Hematopoietic multipotent progenitor cell treated with erythropoietin and hydrocortisone succinate and interleukin-3 and kit ligand, for 6 days (in vitro differentiated cells): ENCODE data around the gene HSPB3.
"Not testable (repeated sequence)": the region's sequence is repeated elsewhere in the genome, so short reads cannot be mapped to it uniquely, and the experiment has no call there.

Experiments used
- DNase-seq: peaks from one replicate; pipeline ENCODE4 v3.0.0-alpha.2; 2015

Gene HSPB3, protein sequence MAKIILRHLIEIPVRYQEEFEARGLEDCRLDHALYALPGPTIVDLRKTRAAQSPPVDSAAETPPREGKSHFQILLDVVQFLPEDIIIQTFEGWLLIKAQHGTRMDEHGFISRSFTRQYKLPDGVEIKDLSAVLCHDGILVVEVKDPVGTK

DNA sequence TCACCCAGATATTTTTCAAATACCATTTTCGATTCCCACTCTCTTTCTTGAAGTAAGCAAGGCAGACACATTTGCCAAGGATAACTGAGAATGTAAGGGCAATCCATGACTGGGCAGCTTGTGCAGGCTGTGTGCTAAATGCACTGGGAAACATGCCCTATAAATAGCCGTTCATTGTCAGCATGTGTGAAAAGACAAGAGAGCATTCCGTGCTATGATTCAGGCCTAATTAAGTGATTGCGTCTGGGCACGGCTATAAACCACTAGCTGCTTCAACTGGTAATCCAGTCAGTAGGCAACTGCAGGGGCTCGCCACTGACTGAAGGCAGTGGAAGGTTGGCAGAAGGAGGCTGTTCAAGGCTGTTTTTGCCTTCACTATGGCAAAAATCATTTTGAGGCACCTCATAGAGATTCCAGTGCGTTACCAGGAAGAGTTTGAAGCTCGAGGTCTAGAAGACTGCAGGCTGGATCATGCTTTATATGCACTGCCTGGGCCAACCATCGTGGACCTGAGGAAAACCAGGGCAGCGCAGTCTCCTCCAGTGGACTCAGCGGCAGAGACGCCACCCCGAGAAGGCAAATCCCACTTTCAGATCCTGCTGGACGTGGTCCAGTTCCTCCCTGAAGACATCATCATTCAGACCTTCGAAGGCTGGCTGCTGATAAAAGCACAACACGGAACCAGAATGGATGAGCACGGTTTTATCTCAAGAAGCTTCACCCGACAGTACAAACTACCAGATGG is at the start of gene HSPB3:
Gene HSPB3, plus strand, starts transcription at position 287 of the 745 bp plus-strand sequence. Its CDS starts 91 bp downstream, at position 378.
- DNase-seq = no peak

DNA sequence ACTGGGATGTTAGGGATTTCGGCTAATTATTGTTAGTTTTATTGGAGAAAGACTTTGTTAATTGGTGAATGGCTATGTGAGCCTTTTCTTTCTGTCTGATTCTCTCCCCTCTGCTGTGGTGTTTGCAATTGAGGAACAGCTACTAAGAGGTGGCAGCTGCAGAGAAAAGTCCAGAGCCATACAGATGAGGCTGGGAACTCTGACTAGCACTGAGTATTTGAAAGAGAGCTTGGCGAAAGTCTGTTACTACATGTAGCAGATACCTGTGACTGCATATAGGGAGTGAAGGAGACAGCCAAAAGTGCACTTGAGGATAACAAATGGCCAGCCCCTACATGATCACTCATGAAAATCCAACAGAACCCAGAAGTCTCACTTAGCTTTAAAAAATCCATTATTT is 44.3 kb upstream of the HSPB3 start:
- no peak for DNase-seq

DNA sequence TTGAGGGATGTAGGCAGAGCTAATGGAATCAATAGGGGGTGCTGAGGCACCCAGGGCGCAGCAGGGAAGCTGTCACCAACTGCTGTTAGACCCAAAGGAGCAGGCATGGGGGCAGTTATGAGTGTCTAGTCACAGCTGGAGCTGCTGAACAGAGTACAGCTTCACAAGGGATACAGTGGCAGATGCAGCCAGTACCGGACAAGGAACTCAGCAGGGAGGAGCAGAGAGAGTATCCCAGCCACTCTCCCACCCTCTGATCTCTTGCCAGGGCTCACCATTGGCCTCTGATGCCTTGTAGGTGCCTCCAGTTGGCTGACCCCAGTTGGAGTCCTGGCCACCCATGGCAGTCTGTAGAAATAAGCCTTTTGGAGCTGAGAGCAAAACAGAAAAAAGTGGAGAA is 42.6 kb upstream of the HSPB3 start:
- no peak for DNase-seq

DNA sequence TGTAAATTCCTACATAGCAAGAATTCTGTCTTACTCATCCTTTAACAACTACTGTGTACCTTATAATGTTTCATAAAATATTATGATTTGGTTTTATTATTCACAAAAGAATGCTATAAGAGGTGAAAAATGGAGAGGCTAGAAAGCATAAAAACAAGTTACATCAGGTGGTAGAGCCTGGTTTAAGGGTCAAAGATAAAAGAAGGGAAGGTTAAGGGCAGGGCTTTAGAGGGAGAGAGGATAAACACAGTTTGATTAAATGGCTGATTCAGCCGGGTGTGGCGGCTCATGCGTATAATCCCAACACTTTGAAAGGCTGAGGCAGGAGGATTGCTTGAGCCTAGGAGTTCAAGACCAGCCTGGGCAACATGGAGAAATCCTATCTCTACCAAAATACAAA is 40.4 kb upstream of the HSPB3 start:
- DNase-seq = no peak

DNA sequence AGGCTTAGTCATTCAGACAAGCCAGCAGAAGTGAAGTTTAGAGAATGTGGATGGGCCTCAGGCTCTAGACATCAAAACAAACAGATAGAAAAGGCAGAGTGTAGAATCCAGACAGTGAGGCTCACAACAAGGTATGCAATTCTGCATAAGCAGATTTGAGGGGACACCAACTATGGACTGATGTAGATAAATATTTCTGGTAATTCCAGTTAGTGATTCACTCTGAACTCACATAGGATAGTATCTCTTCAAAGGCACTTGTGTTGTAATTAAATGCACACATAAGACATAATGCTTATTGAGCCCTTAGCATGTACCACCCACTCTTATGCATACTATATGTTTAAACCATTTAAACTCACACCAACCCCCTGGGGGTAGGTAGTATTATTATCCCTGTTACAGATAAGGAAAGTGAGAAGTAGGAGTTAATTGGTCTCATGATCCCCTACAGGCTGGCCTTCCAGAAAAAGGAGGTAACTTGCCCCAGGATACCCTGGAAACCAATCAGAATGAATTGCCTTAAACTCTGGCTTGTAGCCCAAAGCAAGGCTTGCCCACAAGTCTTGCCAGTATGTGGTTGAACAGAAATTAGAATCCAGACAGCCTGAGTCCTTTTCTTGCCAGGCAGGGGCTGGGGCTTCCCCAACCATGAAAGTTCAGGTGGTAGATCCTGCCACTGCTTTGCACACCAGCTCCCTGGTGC is 39.5 kb upstream of the HSPB3 start:
- DNase-seq = peak; percentile 9

DNA sequence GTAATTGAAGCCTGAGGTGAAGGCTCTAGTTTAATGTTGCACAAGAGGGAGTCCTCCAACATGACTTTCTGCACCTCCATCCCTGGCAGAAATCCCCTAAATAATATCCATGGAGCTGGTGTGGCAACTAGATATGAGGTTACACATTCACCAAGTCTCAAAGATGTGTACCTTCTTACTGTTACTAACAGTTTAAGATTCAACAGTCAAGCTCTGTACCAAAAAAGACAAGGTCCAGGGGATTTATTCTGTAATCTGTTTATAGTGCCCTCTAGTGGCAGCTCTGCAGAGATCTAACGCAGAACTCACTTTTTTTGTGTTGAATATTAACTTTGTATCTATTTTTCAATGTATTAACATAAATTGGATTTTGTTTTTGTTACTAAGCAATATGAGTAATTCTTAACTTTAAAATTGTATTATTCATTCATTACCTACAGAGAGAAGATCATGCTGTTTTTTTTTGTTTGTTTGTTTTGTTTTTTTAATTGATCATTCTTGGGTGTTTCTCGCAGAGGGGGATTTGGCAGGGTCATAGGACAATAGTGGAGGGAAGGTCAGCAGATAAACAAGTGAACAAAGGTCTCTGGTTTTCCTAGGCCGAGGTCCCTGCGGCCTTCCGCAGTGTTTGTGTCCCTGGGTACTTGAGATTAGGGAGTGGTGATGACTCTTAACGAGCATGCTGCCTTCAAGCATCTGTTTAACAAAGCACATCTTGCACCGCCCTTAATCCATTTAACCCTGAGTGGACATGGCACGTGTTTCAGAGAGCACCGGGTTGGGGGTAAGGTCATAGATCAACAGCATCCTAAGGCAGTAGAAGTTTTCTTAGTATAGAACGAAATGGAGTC is 35.7 kb upstream of the HSPB3 start:
- DNase-seq = peak; percentile 91

DNA sequence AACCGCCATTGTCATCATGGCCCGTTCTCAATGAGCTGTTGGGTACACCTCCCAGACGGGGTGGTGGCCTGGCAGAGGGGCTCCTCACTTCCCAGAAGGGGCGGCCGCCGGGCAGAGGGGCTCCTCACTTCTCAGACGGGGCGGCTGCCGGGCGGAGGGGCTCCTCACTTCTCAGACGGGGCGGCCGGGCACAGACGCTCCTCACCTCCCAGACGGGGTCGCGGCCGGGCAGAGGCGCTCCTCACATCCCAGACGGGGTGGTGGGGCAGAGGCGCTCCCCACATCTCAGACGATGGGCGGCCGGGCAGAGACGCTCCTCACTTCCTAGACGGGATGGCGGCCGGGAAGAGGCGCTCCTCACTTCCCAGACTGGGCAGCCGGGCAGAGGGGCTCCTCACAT is 35.0 kb upstream of the HSPB3 start:
- not testable (repeated sequence) for DNase-seq

DNA sequence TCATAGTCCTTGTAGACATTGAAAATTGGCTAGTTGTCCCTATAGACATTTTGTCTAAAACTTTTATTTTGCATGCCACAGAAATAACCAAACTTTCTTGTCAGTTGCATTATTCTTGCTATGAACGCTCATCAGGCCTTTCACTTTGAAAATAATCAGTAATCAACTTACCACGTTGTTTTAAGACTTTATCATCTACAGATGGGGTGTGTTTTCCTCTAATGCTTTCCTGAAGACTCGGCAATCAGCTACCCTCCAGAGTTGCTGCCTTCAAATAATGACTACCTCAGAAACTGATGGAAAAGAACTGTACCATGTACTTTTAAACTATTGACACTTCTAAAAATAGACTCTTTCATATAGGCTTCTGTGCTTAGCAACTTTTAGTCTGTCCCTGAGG is 33.5 kb upstream of the HSPB3 start:
- DNase-seq = peak; percentile 51

DNA sequence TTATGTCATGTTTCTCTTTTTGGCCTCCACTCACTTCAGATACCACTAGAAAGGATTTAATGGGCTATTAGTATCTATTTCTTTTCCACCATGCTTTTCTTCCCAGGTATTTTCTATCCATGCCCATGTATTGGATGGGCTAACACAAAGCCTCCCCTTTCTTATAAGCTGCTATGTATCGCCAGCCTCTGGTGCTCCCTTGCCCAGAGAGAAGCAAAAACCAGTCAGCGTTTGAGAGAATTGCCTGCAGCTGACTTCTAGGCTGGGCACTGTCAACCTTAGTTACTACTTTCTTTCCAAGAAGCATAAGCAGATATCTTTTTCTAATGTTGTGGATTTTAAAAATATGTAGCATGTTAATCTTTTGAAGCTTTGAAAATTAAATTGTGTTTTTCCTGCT is 30.2 kb upstream of the HSPB3 start:
- no peak for DNase-seq

DNA sequence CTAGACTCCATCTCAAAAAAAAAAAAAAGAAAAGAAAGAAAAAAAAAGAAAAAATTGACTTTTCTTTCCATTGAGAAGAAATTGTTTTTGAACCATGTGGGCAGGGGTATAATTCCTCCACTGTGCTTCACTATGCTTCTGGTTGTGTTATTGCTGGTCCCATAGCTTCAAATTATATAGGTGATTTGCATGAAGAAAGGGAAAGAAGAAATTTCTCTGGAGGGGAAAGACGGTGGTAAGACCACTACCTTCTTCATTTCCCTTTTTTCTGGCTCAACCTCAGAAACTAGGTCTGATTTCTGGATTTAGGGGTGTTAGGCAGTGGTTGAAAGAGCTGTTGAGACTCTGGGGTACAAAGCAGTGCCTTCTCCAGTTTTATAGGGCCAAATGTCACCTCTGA is 29.3 kb upstream of the HSPB3 start:
- no peak for DNase-seq

DNA sequence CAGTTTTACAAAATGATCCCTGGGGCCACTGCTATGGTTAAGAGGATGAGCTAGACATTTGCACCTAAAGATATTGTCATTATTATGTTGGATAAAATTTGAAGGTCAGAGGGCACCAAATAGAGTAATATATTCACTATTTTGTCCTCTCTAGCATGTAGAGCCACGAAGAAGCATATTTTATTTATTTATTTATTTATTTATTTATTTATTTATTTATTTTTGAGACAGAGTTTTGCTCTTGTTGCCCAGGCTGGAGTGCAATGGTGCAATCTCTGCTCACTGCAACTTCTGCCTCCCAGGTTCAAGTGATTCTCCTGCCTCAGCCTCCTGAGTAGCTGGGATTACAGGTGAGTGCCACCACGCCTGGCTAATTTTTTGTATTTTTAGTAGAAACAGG is 20.8 kb upstream of the HSPB3 start:
- not testable (repeated sequence) for DNase-seq

DNA sequence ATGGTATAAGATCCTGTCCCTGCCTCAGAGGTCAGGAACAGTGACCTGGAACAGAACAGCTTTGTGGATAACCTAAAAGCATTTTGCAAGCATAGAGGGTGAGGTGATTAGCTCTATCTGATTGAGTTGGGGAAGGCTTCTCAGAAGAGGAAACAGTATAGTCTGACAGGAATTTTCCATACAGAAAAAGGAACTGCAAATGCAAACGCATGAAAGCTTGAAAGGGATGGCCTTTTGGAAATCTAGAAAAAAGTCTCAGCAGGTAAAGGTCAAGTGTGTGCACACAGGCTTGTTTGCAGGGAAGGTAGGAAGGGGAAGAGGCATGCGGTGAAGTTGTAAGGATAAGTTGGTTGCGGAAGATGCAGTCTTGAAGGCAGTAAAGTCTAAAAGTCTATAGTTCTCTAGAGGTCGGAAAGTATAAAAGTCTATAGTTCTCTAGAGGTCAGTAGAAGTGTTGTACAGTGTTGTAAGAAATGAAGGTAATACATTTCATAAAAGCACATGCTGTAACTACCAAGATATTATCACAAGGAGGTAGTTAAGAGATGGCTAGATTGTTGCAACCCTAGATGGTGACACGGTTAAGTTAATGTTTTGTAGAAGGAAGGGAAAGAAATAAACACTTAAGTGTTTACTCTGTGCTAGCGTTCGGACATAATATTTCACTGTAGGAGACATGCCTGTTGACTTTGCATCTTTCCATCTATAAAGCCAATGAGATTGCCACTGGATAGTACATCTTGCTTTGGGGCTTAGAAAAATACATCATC is 16.7 kb upstream of the HSPB3 start:
- peak; percentile 36 for DNase-seq

DNA sequence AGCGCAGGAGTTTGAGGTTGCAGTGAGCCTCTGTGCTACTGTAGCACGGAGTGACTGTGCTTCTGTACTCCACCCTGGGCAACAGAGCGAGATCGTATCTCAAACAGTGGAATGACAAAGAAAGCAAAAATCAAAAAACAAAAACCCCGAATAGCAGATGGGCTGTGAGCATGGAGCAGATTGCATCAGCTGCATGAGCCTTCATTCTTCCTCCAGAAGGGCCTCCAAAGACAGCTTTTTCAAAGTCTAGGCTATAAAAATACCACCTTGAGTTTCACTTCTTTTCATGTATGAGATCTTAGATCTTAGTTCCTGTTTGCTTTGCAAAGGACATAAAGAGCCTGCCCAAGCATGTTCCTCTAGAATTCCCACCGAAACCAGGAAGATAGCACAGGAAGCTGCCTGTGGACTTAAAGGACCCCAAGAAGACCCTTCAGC is 15.0 kb upstream of the HSPB3 start:
- no peak for DNase-seq

DNA sequence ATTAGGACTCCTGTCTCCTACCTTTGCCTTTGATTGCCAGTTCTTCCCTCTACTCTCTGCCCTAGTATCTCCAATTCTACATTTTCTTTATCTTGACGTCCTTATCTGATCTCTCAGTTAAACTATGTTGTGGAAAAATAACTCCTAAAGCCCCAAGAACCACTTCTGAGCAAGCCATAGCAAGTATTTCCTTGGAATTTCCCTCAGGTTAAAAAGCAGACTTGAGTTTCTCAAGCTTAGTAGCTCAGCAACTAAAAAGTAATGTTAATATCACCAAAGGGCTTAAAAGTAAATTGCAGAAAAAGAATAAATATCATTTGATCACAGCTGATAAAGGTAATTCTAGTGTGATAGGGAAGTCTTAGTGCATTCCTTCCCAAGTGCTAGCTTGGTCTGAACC is 13.2 kb upstream of the HSPB3 start:
- DNase-seq = no peak

DNA sequence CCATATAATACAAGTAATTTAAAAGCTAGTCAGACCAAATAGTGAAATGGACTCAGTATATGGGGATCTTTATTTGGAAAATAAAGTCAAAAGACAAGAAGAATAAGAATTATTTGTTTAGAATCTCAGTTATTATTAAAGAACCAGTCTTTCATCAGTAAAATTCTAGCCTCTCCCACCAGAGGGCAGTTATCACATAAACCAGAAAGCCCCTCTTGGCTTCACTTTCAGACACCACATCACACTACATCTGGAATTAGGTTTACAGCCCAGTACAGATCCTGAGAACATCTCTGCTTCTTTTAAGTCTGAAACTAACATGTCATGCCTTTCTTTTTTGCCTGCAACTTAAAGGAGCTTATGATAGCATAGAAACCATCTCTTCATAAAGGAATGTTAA is 12.2 kb upstream of the HSPB3 start:
- peak; percentile 75 for DNase-seq

DNA sequence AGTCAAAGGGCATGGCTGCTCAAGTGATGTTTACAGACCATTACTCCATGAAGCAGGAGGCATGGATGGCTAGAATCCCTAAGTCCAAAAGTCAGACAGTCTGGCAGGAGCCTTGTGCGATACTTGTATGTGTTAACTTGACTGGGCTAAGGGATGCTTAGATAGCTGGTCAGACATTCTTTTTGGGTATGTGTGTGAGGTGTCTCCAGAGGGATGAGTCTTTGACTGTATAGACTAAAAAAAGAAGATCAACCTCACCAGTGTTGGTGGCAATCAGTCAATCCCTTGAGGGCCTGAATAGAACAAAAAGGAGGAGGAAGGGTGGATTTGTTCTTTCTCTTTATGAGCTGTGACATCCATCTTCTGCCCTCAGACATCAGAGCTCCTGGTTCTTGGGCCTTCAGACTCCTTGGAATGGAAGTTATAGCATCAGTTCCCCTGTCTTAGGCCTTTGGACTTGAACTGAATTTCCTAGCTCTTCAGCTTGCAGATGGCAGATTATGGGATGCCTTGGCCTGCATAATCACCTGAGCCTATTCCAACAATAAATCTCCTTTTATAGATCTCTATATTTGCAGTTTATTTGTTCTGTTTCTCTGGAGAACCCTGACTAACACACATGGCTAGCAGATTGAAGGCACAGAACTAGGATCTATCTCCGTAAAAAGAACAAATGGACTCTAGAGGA is 9.7 kb upstream of the HSPB3 start:
- no peak for DNase-seq

DNA sequence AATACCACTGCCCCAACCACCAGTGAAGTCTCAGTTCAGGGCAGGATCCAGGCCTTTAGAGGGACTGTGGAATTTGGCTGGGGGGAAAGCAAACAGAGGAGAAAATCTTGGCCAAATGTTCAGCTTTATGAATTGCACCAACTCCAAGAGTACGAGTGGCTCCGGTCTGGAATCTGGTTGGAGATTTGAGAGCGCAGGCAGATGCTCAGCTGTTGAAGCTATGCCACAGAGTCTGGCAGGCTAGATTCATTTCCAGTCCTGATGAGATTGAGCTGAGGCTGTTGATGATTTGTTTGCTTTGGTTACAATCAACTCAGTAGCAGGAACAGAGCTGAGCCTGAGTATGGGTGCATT is 9.1 kb upstream of the HSPB3 start:
- no peak for DNase-seq

DNA sequence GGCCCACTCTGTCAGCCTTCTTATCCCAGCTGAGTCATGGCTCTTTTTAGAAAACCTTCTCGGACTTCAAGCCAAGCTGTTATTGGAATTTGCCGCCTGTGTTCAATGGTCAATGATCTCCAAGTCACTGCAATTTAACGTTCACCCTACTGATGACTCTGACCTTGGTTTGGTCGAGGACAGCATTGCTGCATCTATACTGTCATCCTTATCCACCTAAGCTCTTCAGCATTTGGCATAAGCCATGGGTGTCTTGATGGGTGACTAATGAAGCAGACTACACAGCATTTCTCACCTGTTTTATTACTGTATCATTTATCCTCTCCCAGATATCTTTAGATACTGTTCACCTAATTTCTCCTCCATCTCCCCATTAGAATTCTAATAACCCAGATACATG is 5.6 kb upstream of the HSPB3 start:
- DNase-seq = no peak

DNA sequence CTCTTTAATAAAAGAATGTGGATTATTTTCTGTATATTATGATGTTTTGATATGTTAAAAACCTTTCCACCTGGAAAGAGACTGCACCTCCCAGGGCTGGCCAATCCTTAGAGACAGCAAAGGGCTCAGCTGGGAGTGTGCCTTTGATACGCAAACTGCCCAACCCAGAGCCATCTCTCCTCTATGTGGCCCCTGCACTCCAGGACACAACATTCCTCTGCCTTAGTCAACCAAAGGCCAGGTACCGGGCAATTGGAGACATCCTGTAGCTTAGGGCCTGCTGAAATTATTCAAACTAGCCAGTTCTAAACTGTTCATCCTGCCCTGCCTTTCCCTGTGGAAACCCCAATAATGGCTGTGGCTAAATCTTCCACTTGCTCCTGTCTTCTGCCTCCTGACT is 5.0 kb upstream of the HSPB3 start:
- DNase-seq = no peak

DNA sequence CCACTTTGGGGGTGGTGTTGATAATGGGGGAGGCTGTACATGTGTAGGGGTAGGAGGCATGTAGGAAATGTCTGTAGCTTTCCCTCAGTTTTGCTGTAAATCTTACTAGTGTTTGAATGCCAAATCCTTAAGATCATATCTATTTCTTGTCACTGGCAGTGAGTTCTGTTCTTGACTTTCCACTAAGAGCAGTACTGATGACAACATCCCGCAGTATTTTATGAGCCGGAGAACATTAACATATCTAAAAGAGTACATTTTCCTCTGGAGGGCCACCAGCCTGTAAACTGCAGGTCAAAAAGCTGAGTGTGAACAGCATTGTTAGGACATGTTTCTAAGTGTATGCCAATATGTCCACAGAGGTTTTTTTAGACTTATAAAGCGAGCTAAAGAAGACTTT is 2.5 kb upstream of the HSPB3 start:
- no peak for DNase-seq

DNA sequence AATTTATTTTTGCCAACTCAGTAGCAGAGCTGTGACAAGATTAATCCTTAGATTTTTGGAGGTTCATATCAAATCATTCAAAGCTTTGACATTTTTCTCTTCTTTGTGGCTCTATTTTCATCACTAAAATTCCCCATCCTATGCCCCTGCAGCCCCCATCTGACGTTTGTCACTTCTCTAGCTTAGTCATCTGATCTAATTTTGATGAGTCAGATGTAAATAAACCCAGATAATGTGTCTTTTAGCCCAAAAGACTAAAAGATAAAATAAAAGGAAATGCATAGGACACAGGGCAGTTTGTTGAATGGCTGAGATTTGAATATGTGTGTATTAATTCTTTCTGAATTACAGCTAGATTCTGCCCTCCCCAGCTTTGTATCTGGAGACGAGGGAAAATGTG is 897 bp upstream of the HSPB3 start:
- DNase-seq = no peak
